ENCODE data around the gene PRDM11.

GRCh38 chr11:45181193-45181888 lies 34.9 kb downstream of the PRDM11 start:
- no peak for TF ChIP-seq CTCF (IDR thresholded peaks at IDR 0.05 in 8 of 11, conservative IDR thresholded peaks at IDR 0.05 in 3 of 11)
- TF ChIP-seq POLR2A (IDR thresholded peaks at IDR 0.05), result no peak
- peak in 2 of 3 donors; percentile 36 to 42 for TF ChIP-seq POLR2AphosphoS5 (IDR thresholded peaks at IDR 0.05)

All from spleen (tissue), 7 donors.